SU-DHL-6 (cell line): ENCODE results near the gene SLC39A11.

Experiments
- CTCF ChIP-seq: fragments of 200-600 bp; sonication (generic); IDR thresholded peaks from one replicate; pipeline ENCODE4 v1.5.1; 2017; ENCODE audit warnings: antibody characterized with exemption, mild to moderate bottlenecking, low read length, moderate library complexity; ENCODE audit not compliant: insufficient read depth, poor library complexity, severe bottlenecking
- EZH2phosphoT487 ChIP-seq: fragments of 200-600 bp; sonication (generic), shearing (Covaris generic); conservative IDR thresholded peaks from 2 replicates; pipeline ENCODE4 v1.6.1; 2018; ENCODE audit warnings: mild to moderate bottlenecking, antibody characterized with exemption, low read length, moderate library complexity, mixed read lengths

DNA sequence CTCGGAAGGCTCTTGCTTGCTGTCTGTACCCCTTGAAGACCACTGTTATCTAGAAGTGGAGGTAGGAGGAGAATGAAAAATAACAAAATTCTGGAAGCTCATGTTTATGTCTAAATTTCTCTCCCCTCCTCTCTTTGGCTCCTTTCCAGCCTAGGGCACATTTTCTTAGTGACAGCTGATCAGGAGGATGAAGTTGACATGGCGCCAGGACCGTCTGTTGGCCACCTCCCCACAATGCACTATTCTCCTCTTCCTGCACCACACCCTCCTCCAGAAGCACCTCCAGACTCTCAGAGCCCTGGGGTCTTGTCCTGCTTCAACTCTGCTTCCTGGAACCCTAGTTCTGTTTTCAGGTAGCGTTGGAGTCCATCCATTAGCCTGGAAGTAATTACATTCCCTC is 46.8 kb upstream of the SLC39A11 start:
- TF ChIP-seq CTCF (no peak), EZH2phosphoT487 (no peak)
